GM23338 (cell line): Measurements from ENCODE around the gene CACNA2D3.

Experiments used
- CREB1 ChIP-seq: fragments of 250-450 bp; sonication (Bioruptor Pico); IDR thresholded peaks from 2 replicates; pipeline ENCODE4 v1.5.0; 2020; ENCODE audit warnings: low read depth, mild to moderate bottlenecking, moderate library complexity
- CTCF ChIP-seq, 2 experiments: fragments of 200-600 bp in 1 of 2; sonication (generic) in 1 of 2; conservative IDR thresholded peaks; 2 replicates each; pipeline versions ENCODE4 v1.5.1 to v1.6.1; 2016 to 2017; ENCODE audit warnings: antibody characterized with exemption in 2 of 2, low read depth in 2 of 2, mild to moderate bottlenecking in 2 of 2, moderate library complexity in 1 of 2
- EZH2 ChIP-seq: fragments of 200-600 bp; sonication (generic); IDR thresholded peaks from one replicate; pipeline ENCODE4 v1.8.0; 2017; ENCODE audit warnings: antibody characterized with exemption, mild to moderate bottlenecking, low read depth; ENCODE audit not compliant: unreplicated experiment
- POLR2AphosphoS5 ChIP-seq: IDR thresholded peaks from 2 replicates; pipeline ENCODE4 v1.6.1; 2016; ENCODE audit warnings: antibody characterized with exemption, low read depth
- ZNF114 ChIP-seq: fragments of 250-450 bp; sonication (Bioruptor Pico); IDR thresholded peaks from 2 replicates; pipeline ENCODE4 v1.5.0; 2020; ENCODE audit warnings: mild to moderate bottlenecking, moderate library complexity
- TF ChIP-seq, protein P1 (sequence below): IDR thresholded peaks from one replicate; pipeline ENCODE4 v1.6.1; 2018; ENCODE audit warnings: antibody characterized with exemption; ENCODE audit not compliant: unreplicated experiment

GRCh38 chr3:54447427-54447826 lies 325.1 kb downstream of the CACNA2D3 start:
- TF ChIP-seq CTCF (conservative IDR thresholded peaks at IDR 0.05; ENCODE audit: low read depth in 2 of 2) = no peak
- TF ChIP-seq, protein P1, sequence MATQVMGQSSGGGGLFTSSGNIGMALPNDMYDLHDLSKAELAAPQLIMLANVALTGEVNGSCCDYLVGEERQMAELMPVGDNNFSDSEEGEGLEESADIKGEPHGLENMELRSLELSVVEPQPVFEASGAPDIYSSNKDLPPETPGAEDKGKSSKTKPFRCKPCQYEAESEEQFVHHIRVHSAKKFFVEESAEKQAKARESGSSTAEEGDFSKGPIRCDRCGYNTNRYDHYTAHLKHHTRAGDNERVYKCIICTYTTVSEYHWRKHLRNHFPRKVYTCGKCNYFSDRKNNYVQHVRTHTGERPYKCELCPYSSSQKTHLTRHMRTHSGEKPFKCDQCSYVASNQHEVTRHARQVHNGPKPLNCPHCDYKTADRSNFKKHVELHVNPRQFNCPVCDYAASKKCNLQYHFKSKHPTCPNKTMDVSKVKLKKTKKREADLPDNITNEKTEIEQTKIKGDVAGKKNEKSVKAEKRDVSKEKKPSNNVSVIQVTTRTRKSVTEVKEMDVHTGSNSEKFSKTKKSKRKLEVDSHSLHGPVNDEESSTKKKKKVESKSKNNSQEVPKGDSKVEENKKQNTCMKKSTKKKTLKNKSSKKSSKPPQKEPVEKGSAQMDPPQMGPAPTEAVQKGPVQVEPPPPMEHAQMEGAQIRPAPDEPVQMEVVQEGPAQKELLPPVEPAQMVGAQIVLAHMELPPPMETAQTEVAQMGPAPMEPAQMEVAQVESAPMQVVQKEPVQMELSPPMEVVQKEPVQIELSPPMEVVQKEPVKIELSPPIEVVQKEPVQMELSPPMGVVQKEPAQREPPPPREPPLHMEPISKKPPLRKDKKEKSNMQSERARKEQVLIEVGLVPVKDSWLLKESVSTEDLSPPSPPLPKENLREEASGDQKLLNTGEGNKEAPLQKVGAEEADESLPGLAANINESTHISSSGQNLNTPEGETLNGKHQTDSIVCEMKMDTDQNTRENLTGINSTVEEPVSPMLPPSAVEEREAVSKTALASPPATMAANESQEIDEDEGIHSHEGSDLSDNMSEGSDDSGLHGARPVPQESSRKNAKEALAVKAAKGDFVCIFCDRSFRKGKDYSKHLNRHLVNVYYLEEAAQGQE = no peak
- TF ChIP-seq CREB1 = no peak
- TF ChIP-seq EZH2 = no peak
- no peak for TF ChIP-seq ZNF114 (CRISPR knock-in tag)
- no peak for TF ChIP-seq POLR2AphosphoS5
